ENCODE measurements around the gene C2orf49. TPM values are rescaled to one million over a fixed set of nuclear protein-coding genes. Genes with fewer than 3 reads are reported as not detected.

The C2orf49 gene
- total RNA-seq, 1 donor from 2014 or later, result 15.8 TPM

- Mint-ChIP-seq H3K4me1 (ENCODE audit: unreplicated experiment) (peaks cover 13% of the 10 kb centered on the region), H3K9me3 (ENCODE audit: unreplicated experiment) (no peaks in the 10 kb centered on the region), H3K36me3 (ENCODE audit: low read depth, unreplicated experiment) (peaks cover 16% of the 10 kb centered on the region), H3K4me3 (ENCODE audit: unreplicated experiment) (no peak overlapping the region), H3K27me3 (ENCODE audit: unreplicated experiment) (peaks cover 2% of the 10 kb centered on the region), H3K27ac (ENCODE audit: unreplicated experiment) (no peak overlapping the region)
- no peak for TF ChIP-seq CTCF (IDR thresholded peaks at IDR 0.05; ENCODE audit: unreplicated experiment)
- no peak for DNase-seq (ENCODE audit: low spot score)
Observed at GRCh38 chr2:105383432-105384166, 46.3 kb downstream of the C2orf49 start.

- H3K4me1 Mint-ChIP-seq (ENCODE audit: unreplicated experiment), result peaks cover 19% of the 10 kb centered on the region
- H3K9me3 Mint-ChIP-seq (ENCODE audit: unreplicated experiment), result no peaks in the 10 kb centered on the region
- H3K36me3 Mint-ChIP-seq (ENCODE audit: low read depth, unreplicated experiment), result peaks cover 21% of the 10 kb centered on the region
- no peak overlapping the region for H3K27ac Mint-ChIP-seq (ENCODE audit: unreplicated experiment)
- no peak for TF ChIP-seq CTCF (IDR thresholded peaks at IDR 0.05; ENCODE audit: unreplicated experiment)
- H3K4me3 Mint-ChIP-seq (ENCODE audit: unreplicated experiment), result no peak overlapping the region
- peaks cover 2% of the 10 kb centered on the region for H3K27me3 Mint-ChIP-seq (ENCODE audit: unreplicated experiment)
- no peak for DNase-seq (ENCODE audit: low spot score)
Observed at GRCh38 chr2:105384216-105384615, 46.9 kb downstream of the C2orf49 start.

- peaks cover 20% of the 10 kb centered on the region for H3K4me1 Mint-ChIP-seq (ENCODE audit: unreplicated experiment)
- no peak for TF ChIP-seq CTCF (IDR thresholded peaks at IDR 0.05; ENCODE audit: unreplicated experiment)
- no peak overlapping the region for H3K27ac Mint-ChIP-seq (ENCODE audit: unreplicated experiment)
- H3K9me3 Mint-ChIP-seq (ENCODE audit: unreplicated experiment), result no peaks in the 10 kb centered on the region
- peaks cover 2% of the 10 kb centered on the region for H3K27me3 Mint-ChIP-seq (ENCODE audit: unreplicated experiment)
- DNase-seq (ENCODE audit: low spot score), result no peak
- no peak overlapping the region for H3K4me3 Mint-ChIP-seq (ENCODE audit: unreplicated experiment)
- peaks cover 25% of the 10 kb centered on the region for H3K36me3 Mint-ChIP-seq (ENCODE audit: low read depth, unreplicated experiment)
Observed at GRCh38 chr2:105384861-105385260, 47.5 kb downstream of the C2orf49 start.

GRCh38 chr2:105385731-105386540 lies 48.6 kb downstream of the C2orf49 start:
- Mint-ChIP-seq H3K27ac (ENCODE audit: unreplicated experiment) (no peak overlapping the region), H3K4me3 (ENCODE audit: unreplicated experiment) (no peak overlapping the region), H3K36me3 (ENCODE audit: low read depth, unreplicated experiment) (peaks cover 25% of the 10 kb centered on the region), H3K4me1 (ENCODE audit: unreplicated experiment) (peaks cover 15% of the 10 kb centered on the region), H3K27me3 (ENCODE audit: unreplicated experiment) (peaks cover 2% of the 10 kb centered on the region), H3K9me3 (ENCODE audit: unreplicated experiment) (no peaks in the 10 kb centered on the region)
- TF ChIP-seq CTCF (IDR thresholded peaks at IDR 0.05; ENCODE audit: unreplicated experiment), result no peak
- DNase-seq (ENCODE audit: low spot score), result no peak

- no peak for TF ChIP-seq CTCF (IDR thresholded peaks at IDR 0.05; ENCODE audit: unreplicated experiment)
- H3K9me3 Mint-ChIP-seq (ENCODE audit: unreplicated experiment), result no peaks in the 10 kb centered on the region
- no peak overlapping the region for H3K4me3 Mint-ChIP-seq (ENCODE audit: unreplicated experiment)
- no peak overlapping the region for H3K27ac Mint-ChIP-seq (ENCODE audit: unreplicated experiment)
- H3K27me3 Mint-ChIP-seq (ENCODE audit: unreplicated experiment), result no peaks in the 10 kb centered on the region
- peaks cover 25% of the 10 kb centered on the region for H3K36me3 Mint-ChIP-seq (ENCODE audit: low read depth, unreplicated experiment)
- H3K4me1 Mint-ChIP-seq (ENCODE audit: unreplicated experiment), result peaks cover 15% of the 10 kb centered on the region
- DNase-seq (ENCODE audit: low spot score), result no peak
Observed at GRCh38 chr2:105387225-105387624, 49.9 kb downstream of the C2orf49 start.
